ENCODE data around the gene NR5A1.

The NR5A1 gene

DNA sequence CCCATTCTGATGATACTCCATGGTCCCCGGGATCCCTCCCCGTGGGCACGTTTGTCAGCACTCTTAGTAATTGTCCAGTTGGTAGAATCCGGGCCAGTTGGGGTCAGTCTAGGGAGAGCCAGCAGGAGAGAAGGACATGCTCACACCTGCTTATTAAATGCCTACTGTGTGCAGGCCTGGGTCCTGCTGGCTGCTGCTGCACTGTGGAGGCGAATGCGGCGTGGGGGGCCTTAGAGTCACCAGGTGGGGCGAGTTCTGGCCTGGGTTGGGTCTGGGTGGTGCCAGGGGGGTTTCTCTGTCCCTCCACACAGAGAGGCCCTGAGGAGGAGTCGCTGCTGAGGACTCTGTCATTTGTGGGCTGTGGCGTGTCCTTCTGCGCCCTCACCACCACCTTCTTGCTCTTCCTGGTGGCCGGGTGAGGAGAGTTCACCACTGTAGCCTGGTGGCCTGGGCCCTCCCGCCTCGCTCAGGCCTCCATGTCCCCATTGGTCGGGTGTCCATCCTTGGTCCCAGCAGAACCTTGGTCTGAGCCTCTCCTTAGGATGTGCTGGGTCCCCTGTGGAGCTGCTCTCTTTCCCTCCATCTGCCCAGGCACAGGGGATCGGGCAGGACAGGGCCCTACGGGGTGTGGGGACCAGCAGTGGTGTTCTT is 39.7 kb downstream of the NR5A1 start:
- in situ Hi-C loops (cut with MboI; ENCODE audit: low sequenced_read_pairs), result no loop called here

GRCh38 chr9:124465736-124466135 is 41.5 kb downstream of the NR5A1 start:
- in situ Hi-C loops (cut with MboI; ENCODE audit: low sequenced_read_pairs), result no loop called here

DNA sequence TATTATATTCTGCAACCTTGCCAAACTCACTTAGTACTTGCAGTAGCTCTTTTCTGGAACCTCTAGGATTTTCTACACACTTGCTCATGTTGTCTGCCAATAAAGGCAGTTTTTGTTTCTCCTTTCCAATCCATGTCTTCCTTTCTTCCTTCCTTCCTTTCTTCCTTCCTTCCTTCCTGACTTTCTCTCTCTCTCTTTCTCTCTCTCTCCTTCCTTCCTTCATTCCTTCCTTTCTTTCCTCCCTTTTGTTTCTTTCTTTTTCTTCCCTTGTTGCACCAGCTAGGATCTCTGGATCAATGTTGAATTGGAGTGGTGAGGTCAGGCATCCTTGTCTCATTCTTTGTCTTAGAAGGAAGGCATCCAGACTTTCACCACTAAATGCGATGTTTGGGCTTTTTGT is 44.5 kb downstream of the NR5A1 start:
- in situ Hi-C loops (cut with MboI; ENCODE audit: low sequenced_read_pairs), result no loop called here

GRCh38 chr9:124458441-124458840 is 48.8 kb downstream of the NR5A1 start:
- in situ Hi-C loops (cut with MboI; ENCODE audit: low sequenced_read_pairs), result no loop called here

- in situ Hi-C loops (cut with MboI; ENCODE audit: low sequenced_read_pairs), result no loop called here
Observed at GRCh38 chr9:124457887-124458431, 49.2 kb downstream of the NR5A1 start.

DNA sequence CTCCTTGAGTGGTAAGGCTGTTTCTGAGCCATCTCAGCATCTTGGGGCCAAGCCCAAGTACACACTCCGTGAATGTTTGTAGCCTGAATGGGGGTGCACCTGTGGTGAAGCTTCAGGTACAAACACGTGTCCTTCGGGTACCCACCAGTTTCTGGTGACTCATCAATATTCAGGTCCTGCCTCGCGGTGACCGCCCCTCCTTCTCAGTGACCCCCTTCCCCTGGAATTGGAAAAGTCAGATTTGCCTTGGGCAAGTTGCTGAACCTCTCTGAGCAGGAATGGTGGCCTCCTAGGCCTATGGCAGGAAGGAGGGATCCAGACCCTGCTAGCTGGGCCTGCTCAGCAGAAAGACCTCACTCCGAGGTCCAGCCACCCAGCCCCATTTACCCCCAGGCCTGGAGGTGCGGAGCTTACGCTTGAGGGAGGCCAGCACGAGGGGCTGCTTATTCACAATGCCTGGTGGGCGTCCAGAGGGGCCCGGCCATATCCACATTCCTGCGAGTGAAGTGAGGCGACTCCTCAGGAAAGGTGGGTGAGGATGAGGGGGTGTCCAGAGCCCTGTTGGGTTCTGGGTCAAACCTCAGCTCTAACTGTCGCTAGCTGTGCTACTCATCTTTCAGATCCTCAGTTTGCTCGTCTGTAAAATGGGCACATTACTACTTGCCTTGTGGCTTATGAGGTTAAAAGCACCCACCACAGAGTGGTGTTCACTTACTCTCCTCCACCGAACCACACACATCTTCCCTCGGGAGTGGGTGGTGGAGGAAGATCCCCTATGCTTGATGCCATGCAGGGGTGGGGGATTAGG is 49.9 kb downstream of the NR5A1 start:
- in situ Hi-C loops (cut with MboI; ENCODE audit: low sequenced_read_pairs), result no loop called here

GRCh38 chr9:124456341-124457078 is 50.7 kb downstream of the NR5A1 start:
- in situ Hi-C loops (cut with MboI; ENCODE audit: low sequenced_read_pairs), result no loop called here

- in situ Hi-C loops (cut with MboI; ENCODE audit: low sequenced_read_pairs), result no loop called here
Observed at GRCh38 chr9:124455820-124456219, 51.4 kb downstream of the NR5A1 start.

- in situ Hi-C loops (cut with MboI; ENCODE audit: low sequenced_read_pairs), result no loop called here
Observed at GRCh38 chr9:124454791-124455443, 52.3 kb downstream of the NR5A1 start.

- in situ Hi-C loops (cut with MboI; ENCODE audit: low sequenced_read_pairs), result no loop called here
Observed at GRCh38 chr9:124454296-124454695, 52.9 kb downstream of the NR5A1 start.

GRCh38 chr9:124453586-124454191 is 53.5 kb downstream of the NR5A1 start:
- in situ Hi-C loops (cut with MboI; ENCODE audit: low sequenced_read_pairs), result no loop called here

DNA sequence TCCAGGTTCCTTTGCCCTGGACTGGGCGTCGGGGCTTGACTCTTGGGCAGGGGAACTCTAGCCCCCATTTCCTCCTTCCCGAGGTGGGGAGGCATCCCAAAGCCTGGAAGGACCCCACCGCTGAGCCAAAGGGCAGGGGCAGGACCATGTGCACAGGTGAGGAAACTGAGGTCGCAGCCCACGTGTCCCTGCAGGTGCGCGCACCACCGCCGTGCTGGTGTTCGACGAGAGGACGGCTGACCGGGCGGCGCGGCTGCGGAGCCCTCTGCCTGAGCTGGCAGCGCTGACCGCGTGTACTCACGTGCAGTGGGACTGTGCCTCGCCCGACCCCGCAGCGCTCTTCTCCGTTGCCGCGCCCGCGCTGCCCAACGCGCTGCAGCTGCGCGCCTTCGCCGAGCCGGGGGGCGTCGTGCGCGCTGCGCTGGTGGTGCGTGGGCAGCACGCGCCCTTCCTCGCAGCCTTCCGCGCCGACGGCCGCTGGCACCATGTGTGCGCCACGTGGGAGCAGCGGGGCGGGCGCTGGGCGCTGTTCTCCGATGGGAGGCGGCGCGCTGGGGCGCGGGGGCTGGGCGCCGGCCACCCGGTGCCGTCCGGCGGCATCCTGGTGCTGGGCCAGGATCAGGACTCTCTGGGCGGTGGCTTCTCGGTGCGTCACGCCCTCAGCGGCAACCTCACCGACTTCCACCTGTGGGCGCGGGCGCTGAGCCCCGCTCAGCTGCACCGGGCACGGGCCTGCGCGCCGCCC is 54.2 kb downstream of the NR5A1 start:
- in situ Hi-C loops (cut with MboI; ENCODE audit: low sequenced_read_pairs), result no loop called here

DNA sequence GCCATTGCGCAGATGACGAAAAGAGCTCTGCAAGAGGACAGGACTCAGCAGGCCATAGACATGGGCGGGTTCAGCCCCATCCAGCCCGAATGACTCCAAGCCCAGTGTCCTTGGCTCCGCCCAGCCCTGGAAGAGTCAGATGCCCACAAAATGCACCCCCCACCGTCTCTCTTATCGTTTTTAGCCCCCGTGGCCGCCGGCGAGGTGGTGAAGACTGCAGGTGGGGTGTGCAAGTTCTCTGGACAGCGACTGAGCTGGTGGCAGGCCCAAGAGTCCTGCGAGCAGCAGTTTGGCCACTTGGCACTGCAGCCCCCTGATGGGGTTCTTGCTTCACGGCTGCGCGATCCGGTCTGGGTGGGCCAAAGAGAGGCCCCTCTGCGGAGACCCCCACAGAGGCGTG is 54.9 kb downstream of the NR5A1 start:
- in situ Hi-C loops (cut with MboI; ENCODE audit: low sequenced_read_pairs), result no loop called here

GRCh38 chr9:124450931-124451661 is 56.1 kb downstream of the NR5A1 start:
- in situ Hi-C loops (cut with MboI; ENCODE audit: low sequenced_read_pairs), result no loop called here

DNA sequence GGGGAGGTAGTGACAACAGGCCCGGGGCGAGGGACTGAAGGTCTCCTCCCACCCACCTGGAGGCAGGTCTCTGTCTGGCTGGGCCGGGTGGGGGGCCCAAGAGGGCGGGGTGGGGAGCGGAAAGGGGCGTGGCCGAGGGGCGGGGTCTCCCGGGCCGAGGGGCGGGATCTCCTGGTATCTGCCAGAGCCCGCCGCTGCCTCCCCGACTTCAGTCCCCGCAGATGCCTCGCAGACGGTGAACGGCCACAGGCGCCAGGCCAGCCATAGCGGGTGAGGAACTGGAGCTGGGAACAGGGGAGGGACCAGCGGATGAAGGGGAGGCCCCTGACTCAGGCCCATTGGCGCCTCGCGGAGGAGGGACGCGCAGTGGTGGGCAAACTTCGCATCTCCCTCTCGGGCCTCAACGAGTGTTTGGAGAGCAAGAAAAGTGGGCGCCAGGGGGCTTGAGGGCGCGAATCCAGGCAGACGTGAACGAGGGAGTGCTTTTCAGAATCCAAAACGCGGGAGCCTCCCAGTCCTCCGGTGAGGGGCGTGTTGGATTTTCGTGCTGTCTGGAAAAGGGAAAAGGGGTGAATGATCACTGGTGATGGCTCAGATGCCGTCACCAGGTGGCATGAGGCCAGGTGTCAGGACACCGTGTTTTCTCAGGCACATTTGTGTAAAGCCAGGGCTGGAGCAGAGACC is 56.8 kb downstream of the NR5A1 start, which contains the start of gene ADGRD2:
Gene ADGRD2, plus strand, starts transcription at position 211 of the 684 bp plus-strand sequence. CDS start 1,216 bp downstream, outside the sequence.
- in situ Hi-C loops (cut with MboI; ENCODE audit: low sequenced_read_pairs), result no loop called here

GRCh38 chr9:124449381-124450151 is 57.6 kb downstream of the NR5A1 start:
- in situ Hi-C loops (cut with MboI; ENCODE audit: low sequenced_read_pairs), result no loop called here

GRCh38 chr9:124448019-124448418 is 59.2 kb downstream of the NR5A1 start:
- in situ Hi-C loops (cut with MboI; ENCODE audit: low sequenced_read_pairs), result no loop called here

- in situ Hi-C loops (cut with MboI; ENCODE audit: low sequenced_read_pairs), result no loop called here
Observed at GRCh38 chr9:124447297-124447661, 59.9 kb downstream of the NR5A1 start.
